ENCODE results near the gene CFAP90.

Gene CFAP90

DNA sequence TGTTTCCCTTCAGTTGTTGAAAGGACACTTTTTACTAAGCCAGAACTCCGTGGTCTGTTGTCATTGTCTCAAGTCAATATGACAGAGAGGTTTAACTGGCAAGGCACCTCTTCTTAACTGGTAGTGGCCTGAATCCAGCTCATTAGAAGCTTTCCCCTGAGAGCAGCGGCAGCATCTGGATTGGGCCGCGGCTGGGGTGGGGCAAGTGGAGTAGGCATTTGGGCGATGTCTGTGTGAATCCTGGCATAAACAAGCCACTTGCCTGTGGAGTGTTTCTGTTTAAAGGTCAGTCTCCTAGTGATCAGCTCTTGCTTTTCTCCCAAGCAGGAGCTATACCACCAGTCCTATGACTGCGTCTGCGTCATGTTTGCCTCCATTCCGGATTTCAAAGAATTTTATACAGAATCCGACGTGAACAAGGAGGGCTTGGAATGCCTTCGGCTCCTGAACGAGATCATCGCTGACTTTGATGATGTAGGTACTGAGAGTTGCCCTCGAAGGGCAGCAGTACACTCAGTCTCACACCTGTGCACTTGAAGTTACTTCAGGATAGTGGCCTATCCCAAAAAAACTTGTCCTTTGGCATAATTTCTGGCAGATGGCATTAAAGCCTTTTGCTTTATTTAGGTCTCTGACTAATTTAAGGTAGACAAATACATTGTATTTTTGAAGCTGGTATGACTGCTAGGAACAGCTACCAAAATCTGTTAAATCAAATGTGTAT is 48.9 kb downstream of the CFAP90 start:
- H3K9me3 ChIP-seq (ENCODE audit: control insufficient read depth, low read length) = no peaks in the 10 kb centered on the region
- H3K36me3 ChIP-seq (ENCODE audit: control insufficient read depth, insufficient read depth, low read length) = no peaks in the 10 kb centered on the region
- no peak overlapping the region for H2AFZ ChIP-seq
- H3K4me2 ChIP-seq (ENCODE audit: low read length) = no peak overlapping the region
- H3K4me1 ChIP-seq = no peaks in the 10 kb centered on the region
- H3K79me2 ChIP-seq = no peaks in the 10 kb centered on the region
- TF ChIP-seq CTCF (IDR thresholded peaks at IDR 0.05) = no peak
- H3K27me3 ChIP-seq (ENCODE audit: control insufficient read depth, insufficient read depth, low read length) = no peaks in the 10 kb centered on the region
- H3K9ac ChIP-seq = no peak overlapping the region
- no peak overlapping the region for H3K4me3 ChIP-seq (ENCODE audit: low read depth, low read length)
- H3K27ac ChIP-seq = no peak overlapping the region

GRCh38 chr5:7795306-7795705 is 55.6 kb downstream of the CFAP90 start:
- H3K4me2 ChIP-seq (ENCODE audit: low read length) = no peak overlapping the region
- no peak overlapping the region for H3K27ac ChIP-seq
- peaks cover 39% of the 10 kb centered on the region for H3K4me1 ChIP-seq
- H3K27me3 ChIP-seq (ENCODE audit: control insufficient read depth, insufficient read depth, low read length) = no peaks in the 10 kb centered on the region
- H2AFZ ChIP-seq = peak overlapping the region; percentile 27
- H3K9me3 ChIP-seq (ENCODE audit: control insufficient read depth, low read length) = no peaks in the 10 kb centered on the region
- no peak overlapping the region for H3K9ac ChIP-seq
- no peaks in the 10 kb centered on the region for H3K79me2 ChIP-seq
- H3K36me3 ChIP-seq (ENCODE audit: control insufficient read depth, insufficient read depth, low read length) = no peaks in the 10 kb centered on the region
- TF ChIP-seq CTCF (IDR thresholded peaks at IDR 0.05) = no peak
- H3K4me3 ChIP-seq (ENCODE audit: low read depth, low read length) = no peak overlapping the region

DNA sequence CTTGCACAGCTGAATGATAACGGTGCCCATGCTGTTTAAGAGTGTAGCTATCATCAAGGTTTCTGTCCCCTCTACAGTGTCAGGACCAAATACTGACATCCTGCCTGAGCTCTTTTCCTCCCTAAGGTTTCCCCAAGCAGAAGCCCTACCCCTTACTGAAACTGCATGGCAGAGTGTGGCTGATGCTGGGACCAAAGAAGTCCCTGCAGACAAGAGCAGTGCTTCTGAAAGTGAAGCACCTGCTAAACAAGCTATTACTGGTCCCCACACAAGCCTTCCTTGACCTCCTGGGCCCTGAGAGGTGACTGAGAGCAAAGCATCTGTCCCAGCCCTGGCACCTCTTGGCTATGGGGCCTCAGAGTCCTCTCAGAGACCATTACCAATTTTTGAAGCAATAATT is 56.1 kb downstream of the CFAP90 start:
- peak overlapping the region; percentile 35 for H3K27ac ChIP-seq
- H3K9me3 ChIP-seq (ENCODE audit: control insufficient read depth, low read length) = no peaks in the 10 kb centered on the region
- peaks cover 39% of the 10 kb centered on the region for H3K4me1 ChIP-seq
- H3K4me3 ChIP-seq (ENCODE audit: low read depth, low read length) = no peak overlapping the region
- no peaks in the 10 kb centered on the region for H3K79me2 ChIP-seq
- H2AFZ ChIP-seq = peak overlapping the region; percentile 27
- no peak overlapping the region for H3K9ac ChIP-seq
- no peak for TF ChIP-seq CTCF (IDR thresholded peaks at IDR 0.05)
- no peaks in the 10 kb centered on the region for H3K36me3 ChIP-seq (ENCODE audit: control insufficient read depth, insufficient read depth, low read length)
- no peak overlapping the region for H3K4me2 ChIP-seq (ENCODE audit: low read length)
- H3K27me3 ChIP-seq (ENCODE audit: control insufficient read depth, insufficient read depth, low read length) = no peaks in the 10 kb centered on the region

GRCh38 chr5:7794311-7794710 is 56.6 kb downstream of the CFAP90 start:
- no peaks in the 10 kb centered on the region for H3K36me3 ChIP-seq (ENCODE audit: control insufficient read depth, insufficient read depth, low read length)
- peak overlapping the region; percentile 27 for H2AFZ ChIP-seq
- no peaks in the 10 kb centered on the region for H3K9me3 ChIP-seq (ENCODE audit: control insufficient read depth, low read length)
- no peak overlapping the region for H3K4me2 ChIP-seq (ENCODE audit: low read length)
- H3K27me3 ChIP-seq (ENCODE audit: control insufficient read depth, insufficient read depth, low read length) = no peaks in the 10 kb centered on the region
- TF ChIP-seq CTCF (IDR thresholded peaks at IDR 0.05) = no peak
- no peak overlapping the region for H3K9ac ChIP-seq
- peaks cover 39% of the 10 kb centered on the region for H3K4me1 ChIP-seq
- H3K27ac ChIP-seq = peak overlapping the region; percentile 35
- H3K4me3 ChIP-seq (ENCODE audit: low read depth, low read length) = no peak overlapping the region
- H3K79me2 ChIP-seq = no peaks in the 10 kb centered on the region

- Histone ChIP-seq H3K27ac (no peak overlapping the region), H3K4me2 (ENCODE audit: low read length) (no peak overlapping the region), H3K36me3 (ENCODE audit: control insufficient read depth, insufficient read depth, low read length) (no peaks in the 10 kb centered on the region), H3K27me3 (ENCODE audit: control insufficient read depth, insufficient read depth, low read length) (no peaks in the 10 kb centered on the region), H3K4me1 (peaks cover 39% of the 10 kb centered on the region), H3K9me3 (ENCODE audit: control insufficient read depth, low read length) (no peaks in the 10 kb centered on the region), H3K4me3 (ENCODE audit: low read depth, low read length) (no peak overlapping the region), H3K79me2 (no peaks in the 10 kb centered on the region), H2AFZ (peak overlapping the region; percentile 27), H3K9ac (no peak overlapping the region)
- no peak for TF ChIP-seq CTCF (IDR thresholded peaks at IDR 0.05)
Observed at GRCh38 chr5:7793895-7794294, 57.0 kb downstream of the CFAP90 start.
